A204.1 (cell line): ENCODE results near the gene DOCK4.
"Not testable (repeated sequence)": the region's sequence is repeated elsewhere in the genome, so short reads cannot be mapped to it uniquely, and the experiment has no call there.

Experiments used
- FAIRE-seq: peaks from 2 replicates; lab custom pipeline; 2012; peaks lifted over from hg19 to GRCh38; lab: Jason Lieb, UNC

Gene DOCK4

GRCh38 chr7:111937163-111937562, 269.0 kb downstream of the DOCK4 start:
- no peak for FAIRE-seq

- FAIRE-seq = no peak
Measured at GRCh38 chr7:111933609-111934008, 272.6 kb downstream of the DOCK4 start.

GRCh38 chr7:111931958-111932357, 274.2 kb downstream of the DOCK4 start:
- no peak for FAIRE-seq

- no peak for FAIRE-seq
Measured at GRCh38 chr7:111931016-111931517, 275.1 kb downstream of the DOCK4 start.

- peak; percentile 59 for FAIRE-seq
Measured at GRCh38 chr7:111929264-111929663, 276.9 kb downstream of the DOCK4 start.

GRCh38 chr7:111927353-111928019, 278.7 kb downstream of the DOCK4 start:
- FAIRE-seq = no peak

GRCh38 chr7:111920329-111920728, 285.9 kb downstream of the DOCK4 start:
- FAIRE-seq = no peak

GRCh38 chr7:111919631-111920179, 286.5 kb downstream of the DOCK4 start:
- no peak for FAIRE-seq

GRCh38 chr7:111919164-111919563, 287.0 kb downstream of the DOCK4 start:
- FAIRE-seq = no peak

GRCh38 chr7:111918461-111918860, 287.7 kb downstream of the DOCK4 start:
- FAIRE-seq = no peak

GRCh38 chr7:111917404-111917803, 288.8 kb downstream of the DOCK4 start:
- FAIRE-seq = not testable (repeated sequence)

GRCh38 chr7:111914291-111914690, 291.9 kb downstream of the DOCK4 start:
- FAIRE-seq = no peak

- FAIRE-seq = no peak
Measured at GRCh38 chr7:111911166-111911961, 294.8 kb downstream of the DOCK4 start.

- no peak for FAIRE-seq
Measured at GRCh38 chr7:111910656-111911055, 295.5 kb downstream of the DOCK4 start.

- not testable (repeated sequence) for FAIRE-seq
Measured at GRCh38 chr7:111908673-111909072, 297.5 kb downstream of the DOCK4 start.

GRCh38 chr7:111903797-111904196, 302.4 kb downstream of the DOCK4 start:
- FAIRE-seq = no peak

- FAIRE-seq = no peak
Measured at GRCh38 chr7:111903016-111903415, 303.2 kb downstream of the DOCK4 start.

GRCh38 chr7:111900283-111900682, 305.9 kb downstream of the DOCK4 start:
- no peak for FAIRE-seq

GRCh38 chr7:111895049-111895448, 311.1 kb downstream of the DOCK4 start:
- FAIRE-seq = no peak

- no peak for FAIRE-seq
Measured at GRCh38 chr7:111894518-111894917, 311.7 kb downstream of the DOCK4 start.

- FAIRE-seq = no peak
Measured at GRCh38 chr7:111893190-111893589, 313.0 kb downstream of the DOCK4 start.

- FAIRE-seq = no peak
Measured at GRCh38 chr7:111892588-111892987, 313.6 kb downstream of the DOCK4 start.

GRCh38 chr7:111887734-111888133, 318.5 kb downstream of the DOCK4 start:
- FAIRE-seq = no peak
